K562 (cell line): ENCODE measurements around the gene CTAGE1. TPM values are rescaled to one million over a fixed set of nuclear protein-coding genes. Genes with fewer than 3 reads are reported as not detected.
A peak's percentile ranks its signal among the peaks of the same experiment; 100 is the strongest.

Experiments used
- ATAC-seq: fragments of 200-7000 bp; cut with Tn5 transposase; 3 replicates; pipeline ENCODE4 v1.9.1; 2020; ENCODE audit warnings: moderate library complexity
- BruUV-seq: library from RNA; stranded (reverse); fragments of 400-500 nt; replicated peaks from 2 replicates; lab custom pipeline; 2021; lab: Mats Ljungman, UMichigan
- CTCF ChIA-PET: fragments of 300-600 bp; formaldehyde crosslinking; extraction: SDS; loops from one replicate; lab custom pipeline; 2021; ENCODE audit warnings: low intra/inter-chr PET ratio; lab: Yijun Ruan, JAX
- POLR2A ChIA-PET: fragments of 300-600, 350-650 bp; sonication (Branson Sonifier 250); formaldehyde crosslinking; extraction: SDS; loops from one replicate; lab custom pipeline; 2021; ENCODE audit warnings: antibody characterized with exemption, inconsistent platforms; lab: Yijun Ruan, JAX
- DNase-seq, 4 experiments: peaks; one replicate each; pipeline versions ENCODE4 v3.0.0 to v3.0.0-alpha.2; 2011 to 2018; ENCODE audit warnings: low spot score in 3 of 4, mixed read lengths in 3 of 4; ENCODE audit errors: extremely low read depth in 1 of 4
- FAIRE-seq: peaks from 2 replicates; lab custom pipeline; 2011; peaks lifted over from hg19 to GRCh38; lab: Jason Lieb, UNC
- H2AFZ ChIP-seq: 2 replicates; pipeline ENCODE4 v1.6.0; 2011; ENCODE audit warnings: low read depth, low read length, control low read depth, inconsistent platforms
- H3K27ac ChIP-seq: fragments of 200-600 bp; 3 replicates; pipeline ENCODE4 v1.8.0; 2011; ENCODE audit warnings: low read depth, mild to moderate bottlenecking, control low read depth, inconsistent platforms, low read length, moderate library complexity, mixed read lengths; ENCODE audit errors: extremely low read depth
- H3K27me3 ChIP-seq, 2 experiments: fragments of 300-600 bp in 1 of 2; 2 replicates in 1 of 2; 3 replicates in 1 of 2; pipeline versions ENCODE4 v1.6.0 to v1.8.0; 2011; ENCODE audit warnings: inconsistent platforms in 2 of 2, low read length in 2 of 2, mild to moderate bottlenecking in 1 of 2, mixed read lengths in 1 of 2, moderate library complexity in 1 of 2; ENCODE audit not compliant: control insufficient read depth in 2 of 2, insufficient read depth in 2 of 2
- H3K36me3 ChIP-seq: fragments of 300-600 bp; 3 replicates; pipeline ENCODE4 v1.8.0; 2011; ENCODE audit warnings: mild to moderate bottlenecking, low read length, inconsistent platforms; ENCODE audit not compliant: control insufficient read depth, insufficient read depth
- H3K4me1 ChIP-seq, 2 experiments: fragments of 200-600 bp in 1 of 2; replicated peaks in 1 of 2; 2 replicates in 1 of 2; 3 replicates in 1 of 2; pipeline versions ENCODE4 v1.5.1 to v1.8.0; 2011; ENCODE audit warnings: inconsistent platforms in 2 of 2, low read length in 2 of 2, mild to moderate bottlenecking in 1 of 2, mixed read lengths in 1 of 2, moderate library complexity in 1 of 2; ENCODE audit not compliant: control insufficient read depth in 2 of 2, insufficient read depth in 2 of 2
- H3K4me2 ChIP-seq: 2 replicates; pipeline ENCODE4 v1.6.1; 2011; ENCODE audit warnings: low read length, control low read depth, inconsistent platforms, mixed read lengths; ENCODE audit not compliant: insufficient read depth
- H3K4me3 ChIP-seq: fragments of 200-600 bp; sonication (generic), shearing (Covaris generic); 2 replicates; pipeline ENCODE4 v1.5.1; 2016; ENCODE audit warnings: control low read depth, inconsistent platforms
- H3K79me2 ChIP-seq: fragments of 200-600 bp; 3 replicates; pipeline ENCODE4 v1.8.0; 2011; ENCODE audit warnings: low read length, inconsistent platforms; ENCODE audit not compliant: control insufficient read depth, insufficient read depth
- H3K9ac ChIP-seq, 2 experiments: 2 replicates each; pipeline versions ENCODE4 v1.6.0 to v1.6.1; 2011; ENCODE audit warnings: low read depth in 2 of 2, low read length in 2 of 2, control low read depth in 1 of 2, inconsistent platforms in 1 of 2, mild to moderate bottlenecking in 1 of 2, mixed read lengths in 1 of 2; ENCODE audit not compliant: insufficient read depth in 1 of 2
- H3K9me1 ChIP-seq: one replicate; pipeline ENCODE4 v1.6.0; 2011; ENCODE audit warnings: inconsistent platforms, mild to moderate bottlenecking, low read length, moderate library complexity; ENCODE audit not compliant: control insufficient read depth, insufficient read depth
- H3K9me3 ChIP-seq: replicated peaks from 2 replicates; pipeline ENCODE4 v1.5.1; 2011; ENCODE audit warnings: low read depth, low read length, inconsistent platforms; ENCODE audit not compliant: control insufficient read depth, insufficient read depth
- H4K20me1 ChIP-seq: replicated peaks from 2 replicates; pipeline ENCODE4 v1.6.1; 2011; ENCODE audit warnings: low read length, inconsistent platforms, mixed read lengths; ENCODE audit not compliant: control insufficient read depth, insufficient read depth
- BACH1 ChIP-seq: fragments of 200-800 bp; sonication (Bioruptor generic); IDR thresholded peaks from 2 replicates; pipeline ENCODE4 v1.6.1; 2016; ENCODE audit warnings: missing genetic modification characterization, missing compliant biosample characterization
- HMGN3 ChIP-seq: IDR thresholded peaks from 2 replicates; pipeline ENCODE4 v1.6.1; 2011; ENCODE audit warnings: borderline replicate concordance, low read depth, mild to moderate bottlenecking, mixed read lengths, low read length; ENCODE audit not compliant: insufficient read length; ENCODE audit errors: extremely low read depth
- IFI16 ChIP-seq: fragments of 250-450 bp; sonication (Bioruptor Pico); IDR thresholded peaks from 2 replicates; pipeline ENCODE4 v2.1.2; 2022; ENCODE audit warnings: mild to moderate bottlenecking, inconsistent platforms
- KDM1A ChIP-seq, 2 experiments: fragments of 450-650 bp; IDR thresholded peaks; 2 replicates each; pipeline ENCODE4 v1.6.1; 2016; ENCODE audit warnings: mild to moderate bottlenecking in 2 of 2
- NFIX ChIP-seq: fragments of 250-450 bp; sonication (Bioruptor Pico); IDR thresholded peaks from 2 replicates; pipeline ENCODE4 v1.4.0; 2020; ENCODE audit warnings: low read depth, mild to moderate bottlenecking, moderate library complexity
- SIRT6 ChIP-seq: IDR thresholded peaks from one replicate; pipeline ENCODE4 v1.6.1; 2012; ENCODE audit warnings: low read depth, mild to moderate bottlenecking, control low read depth, inconsistent platforms, low read length, moderate library complexity
- SNIP1 ChIP-seq: fragments of 450-650 bp; IDR thresholded peaks from 2 replicates; pipeline ENCODE4 v1.7.1; 2017; ENCODE audit warnings: low read depth, mild to moderate bottlenecking
- SUPT5H ChIP-seq: fragments of 450-650 bp; IDR thresholded peaks from 2 replicates; pipeline ENCODE4 v1.6.1; 2016
- ZNF224 ChIP-seq: sonication (generic); formaldehyde crosslinking; IDR thresholded peaks from 2 replicates; pipeline ENCODE4 v1.8.0; 2022; ENCODE audit warnings: mild to moderate bottlenecking, missing genetic modification reagents
- ZNF639 ChIP-seq, 2 experiments: fragments of 200-800 bp in 1 of 2; sonication (Bioruptor generic) in 1 of 2; sonication (generic) in 1 of 2; formaldehyde crosslinking in 1 of 2; IDR thresholded peaks in 1 of 2; conservative IDR thresholded peaks in 1 of 2; 2 replicates each; pipeline versions ENCODE4 v1.5.0 to v1.6.1; 2016 to 2020; ENCODE audit warnings: missing compliant biosample characterization in 1 of 2, missing genetic modification characterization in 1 of 2, missing genetic modification reagents in 1 of 2
- WGBS: fragments of 100-300 bp; shearing (Covaris generic); methylation state at CpG from one replicate; pipeline ENCODE4 v1.1.6; 2016; ENCODE audit warnings: low coverage, mixed read lengths; ENCODE audit not compliant: insufficient coverage; ENCODE audit errors: missing lambda C conversion rate; 5-methylcytosine and 5-hydroxymethylcytosine counted together
- in situ Hi-C: fragments of 300-500 bp; cut with MboI; formaldehyde crosslinking; loops from 4 replicates; pipeline ENCODE4 v1.15.0; 2018; ENCODE audit warnings: inconsistent platforms, mixed read lengths
- intact Hi-C: fragments of 100-400 bp; cut with micrococcal nuclease; formaldehyde crosslinking; loops from 2 replicates; pipeline ENCODE4 v1.14.2; 2022
- polyA plus RNA-seq, 8 experiments: library from polyadenylated mRNA; depleted of rRNA in 4 of 8; stranded (reverse) in 5 of 8; unstranded in 3 of 8; fragments of >200 nt; fragmentation: Nextera tagmentation in 2 of 8; fragmentation: Illumina TruSeq in 1 of 8; extraction: Ambion mirVana in 2 of 8; extraction: Trizol in 1 of 8; gene quantifications; 2 replicates each; pipeline versions ENCODE4 v1.2.1 to v1.2.3, GENCODE V29; 2011 to 2014; ENCODE audit warnings: inconsistent platforms in 1 of 8, missing spikeins in 1 of 8
- total RNA-seq, 7 experiments: library from RNA; depleted of rRNA in 6 of 7; stranded (reverse); fragments of >200 nt in 6 of 7; fragmentation: Illumina TruSeq in 2 of 7; extraction: Trizol in 2 of 7; gene quantifications; 2 replicates each; pipeline versions ENCODE4 v1.2.1 to v1.2.3, GENCODE V29; 2011 to 2021; ENCODE audit warnings: low replicate concordance in 1 of 7
- TF ChIP-seq, protein P1 (sequence below): fragments of 250-450 bp; sonication (Bioruptor Pico); IDR thresholded peaks from 2 replicates; pipeline ENCODE4 v1.9.0; 2021; ENCODE audit warnings: mild to moderate bottlenecking, inconsistent platforms
- TF ChIP-seq, protein P2 (sequence below), 2 experiments: fragments of 450-650 bp in 1 of 2; IDR thresholded peaks; 2 replicates each; pipeline ENCODE4 v1.6.1; 2011 to 2017; ENCODE audit warnings: low read depth in 2 of 2, antibody characterized with exemption in 1 of 2, borderline replicate concordance in 1 of 2, low read length in 1 of 2, mild to moderate bottlenecking in 1 of 2, mixed read lengths in 1 of 2; ENCODE audit not compliant: control insufficient read depth in 1 of 2
- TF ChIP-seq, protein P3 (sequence below): fragments of 250-450 bp; sonication (Bioruptor Pico); IDR thresholded peaks from 2 replicates; pipeline ENCODE4 v1.8.0; 2021; ENCODE audit warnings: moderate library complexity, mild to moderate bottlenecking, inconsistent platforms

CTAGE1 gene
- total and polyA plus RNA-seq, 9 of the 15 experiments (the other 6 are each of a cell fraction or from before 2014, with no cell fraction given) = not detected

DNA sequence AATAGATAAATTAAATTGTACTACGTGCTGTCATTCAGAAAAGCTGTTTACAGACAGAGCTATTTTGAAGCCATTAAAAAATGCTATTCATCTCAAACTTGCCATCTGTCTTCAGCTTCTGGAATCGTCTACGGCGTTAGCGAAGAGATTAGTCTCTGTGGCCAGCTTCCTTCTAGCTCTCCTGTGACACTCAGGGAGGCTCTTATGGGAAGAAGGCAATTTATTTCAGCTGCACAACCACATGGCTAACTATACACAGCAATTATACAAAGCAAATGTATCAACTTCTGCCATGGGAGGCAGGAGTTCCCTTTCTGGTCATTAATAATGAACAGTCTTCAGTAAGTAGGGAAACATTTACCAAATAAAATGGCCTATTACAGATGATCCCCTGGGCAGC, 6.3 kb downstream of the CTAGE1 start:
- DNase-seq (no peak), ATAC-seq (no peak), FAIRE-seq (peak; percentile 46)
- no peaks in the 10 kb centered on the region for H3K9me1 ChIP-seq
- H3K27ac ChIP-seq = no peak overlapping the region
- in situ Hi-C loops = no loop called here
- no TSS peak for BruUV-seq
- H3K4me2 ChIP-seq = no peak overlapping the region
- H3K79me2 ChIP-seq = no peaks in the 10 kb centered on the region
- H3K4me3 ChIP-seq = no peak overlapping the region
- no peaks in the 10 kb centered on the region for H3K36me3 ChIP-seq
- 22% methylated on average over 5 of the region's 5 CpGs for WGBS
- intact Hi-C loops = loop anchor here (10.0 kb wide), 1 partner anchor 143 kb away; no protein-coding TSS in a partner anchor
- POLR2A ChIA-PET = no interaction called here
- H3K27me3 ChIP-seq = peaks cover 9 to 17% of the 10 kb centered on the region in 2 experiments; a peak in 3 of 5 replicates
- no peaks in the 10 kb centered on the region for H3K4me1 ChIP-seq
- no peak overlapping the region for H2AFZ ChIP-seq
- CTCF ChIA-PET = no interaction called here
- no peak overlapping the region for H3K9ac ChIP-seq
- no peaks in the 10 kb centered on the region for H4K20me1 ChIP-seq
- H3K9me3 ChIP-seq = no peaks in the 10 kb centered on the region
- TF ChIP-seq SIRT6 = no peak
- no peak for TF ChIP-seq HMGN3
- TF ChIP-seq BACH1 (tag) = no peak
- TF ChIP-seq ZNF639 (CRISPR knock-in tag; conservative IDR thresholded peaks at IDR 0.05 in 1 of 2, IDR thresholded peaks at IDR 0.05 in 1 of 2) = no peak
- TF ChIP-seq, protein P1, sequence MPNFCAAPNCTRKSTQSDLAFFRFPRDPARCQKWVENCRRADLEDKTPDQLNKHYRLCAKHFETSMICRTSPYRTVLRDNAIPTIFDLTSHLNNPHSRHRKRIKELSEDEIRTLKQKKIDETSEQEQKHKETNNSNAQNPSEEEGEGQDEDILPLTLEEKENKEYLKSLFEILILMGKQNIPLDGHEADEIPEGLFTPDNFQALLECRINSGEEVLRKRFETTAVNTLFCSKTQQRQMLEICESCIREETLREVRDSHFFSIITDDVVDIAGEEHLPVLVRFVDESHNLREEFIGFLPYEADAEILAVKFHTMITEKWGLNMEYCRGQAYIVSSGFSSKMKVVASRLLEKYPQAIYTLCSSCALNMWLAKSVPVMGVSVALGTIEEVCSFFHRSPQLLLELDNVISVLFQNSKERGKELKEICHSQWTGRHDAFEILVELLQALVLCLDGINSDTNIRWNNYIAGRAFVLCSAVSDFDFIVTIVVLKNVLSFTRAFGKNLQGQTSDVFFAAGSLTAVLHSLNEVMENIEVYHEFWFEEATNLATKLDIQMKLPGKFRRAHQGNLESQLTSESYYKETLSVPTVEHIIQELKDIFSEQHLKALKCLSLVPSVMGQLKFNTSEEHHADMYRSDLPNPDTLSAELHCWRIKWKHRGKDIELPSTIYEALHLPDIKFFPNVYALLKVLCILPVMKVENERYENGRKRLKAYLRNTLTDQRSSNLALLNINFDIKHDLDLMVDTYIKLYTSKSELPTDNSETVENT = no peak
- TF ChIP-seq KDM1A (IDR thresholded peaks at IDR 0.05) = no peak
- no peak for TF ChIP-seq IFI16 (CRISPR knock-in tag)
- no peak for TF ChIP-seq NFIX (CRISPR knock-in tag)
- TF ChIP-seq SUPT5H = no peak
- no peak for TF ChIP-seq SNIP1
- no peak for TF ChIP-seq ZNF224 (CRISPR knock-in tag)
- TF ChIP-seq, protein P2, sequence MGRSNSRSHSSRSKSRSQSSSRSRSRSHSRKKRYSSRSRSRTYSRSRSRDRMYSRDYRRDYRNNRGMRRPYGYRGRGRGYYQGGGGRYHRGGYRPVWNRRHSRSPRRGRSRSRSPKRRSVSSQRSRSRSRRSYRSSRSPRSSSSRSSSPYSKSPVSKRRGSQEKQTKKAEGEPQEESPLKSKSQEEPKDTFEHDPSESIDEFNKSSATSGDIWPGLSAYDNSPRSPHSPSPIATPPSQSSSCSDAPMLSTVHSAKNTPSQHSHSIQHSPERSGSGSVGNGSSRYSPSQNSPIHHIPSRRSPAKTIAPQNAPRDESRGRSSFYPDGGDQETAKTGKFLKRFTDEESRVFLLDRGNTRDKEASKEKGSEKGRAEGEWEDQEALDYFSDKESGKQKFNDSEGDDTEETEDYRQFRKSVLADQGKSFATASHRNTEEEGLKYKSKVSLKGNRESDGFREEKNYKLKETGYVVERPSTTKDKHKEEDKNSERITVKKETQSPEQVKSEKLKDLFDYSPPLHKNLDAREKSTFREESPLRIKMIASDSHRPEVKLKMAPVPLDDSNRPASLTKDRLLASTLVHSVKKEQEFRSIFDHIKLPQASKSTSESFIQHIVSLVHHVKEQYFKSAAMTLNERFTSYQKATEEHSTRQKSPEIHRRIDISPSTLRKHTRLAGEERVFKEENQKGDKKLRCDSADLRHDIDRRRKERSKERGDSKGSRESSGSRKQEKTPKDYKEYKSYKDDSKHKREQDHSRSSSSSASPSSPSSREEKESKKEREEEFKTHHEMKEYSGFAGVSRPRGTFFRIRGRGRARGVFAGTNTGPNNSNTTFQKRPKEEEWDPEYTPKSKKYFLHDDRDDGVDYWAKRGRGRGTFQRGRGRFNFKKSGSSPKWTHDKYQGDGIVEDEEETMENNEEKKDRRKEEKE (IDR thresholded peaks at IDR 0.05; ENCODE audit: borderline replicate concordance in 1 of 2, control insufficient read depth in 1 of 2, low read depth in 2 of 2, low read length in 1 of 2) = no peak
- TF ChIP-seq, protein P3, sequence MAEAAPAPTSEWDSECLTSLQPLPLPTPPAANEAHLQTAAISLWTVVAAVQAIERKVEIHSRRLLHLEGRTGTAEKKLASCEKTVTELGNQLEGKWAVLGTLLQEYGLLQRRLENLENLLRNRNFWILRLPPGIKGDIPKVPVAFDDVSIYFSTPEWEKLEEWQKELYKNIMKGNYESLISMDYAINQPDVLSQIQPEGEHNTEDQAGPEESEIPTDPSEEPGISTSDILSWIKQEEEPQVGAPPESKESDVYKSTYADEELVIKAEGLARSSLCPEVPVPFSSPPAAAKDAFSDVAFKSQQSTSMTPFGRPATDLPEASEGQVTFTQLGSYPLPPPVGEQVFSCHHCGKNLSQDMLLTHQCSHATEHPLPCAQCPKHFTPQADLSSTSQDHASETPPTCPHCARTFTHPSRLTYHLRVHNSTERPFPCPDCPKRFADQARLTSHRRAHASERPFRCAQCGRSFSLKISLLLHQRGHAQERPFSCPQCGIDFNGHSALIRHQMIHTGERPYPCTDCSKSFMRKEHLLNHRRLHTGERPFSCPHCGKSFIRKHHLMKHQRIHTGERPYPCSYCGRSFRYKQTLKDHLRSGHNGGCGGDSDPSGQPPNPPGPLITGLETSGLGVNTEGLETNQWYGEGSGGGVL = no peak
